HepG2 (cell line): Measurements from ENCODE around the gene PTTG1. TPM values are rescaled to one million over a fixed set of nuclear protein-coding genes. Genes with fewer than 3 reads are reported as not detected.

Experiments used
- ATF7-NPFF ChIP-seq: sonication (generic); formaldehyde crosslinking; IDR thresholded peaks from 2 replicates; pipeline ENCODE4 v1.8.1; 2023; ENCODE audit warnings: mild to moderate bottlenecking, low read depth, missing genetic modification reagents, moderate library complexity
- BORCS8-MEF2B ChIP-seq: sonication (generic); formaldehyde crosslinking; IDR thresholded peaks from 2 replicates; pipeline ENCODE4 v1.8.0; 2022; ENCODE audit warnings: mild to moderate bottlenecking, missing genetic modification reagents
- EP300 ChIP-seq, 3 experiments: sonication (generic) in 1 of 3; formaldehyde crosslinking in 1 of 3; IDR thresholded peaks; 2 replicates each; pipeline versions ENCODE4 v1.5.1 to v1.6.1; 2011 to 2020; ENCODE audit warnings: low read depth in 2 of 3, low read length in 2 of 3, borderline replicate concordance in 1 of 3, improper control_type of control experiment in 1 of 3, mild to moderate bottlenecking in 1 of 3, missing genetic modification reagents in 1 of 3, moderate library complexity in 1 of 3
- FOXK2 ChIP-seq: fragments of 450-650 bp; IDR thresholded peaks from 2 replicates; pipeline ENCODE4 v1.6.1; 2016
- HNF4A ChIP-seq: sonication (generic); formaldehyde crosslinking; IDR thresholded peaks from 2 replicates; pipeline ENCODE4 v1.4.0; 2020; ENCODE audit warnings: missing genetic modification reagents
- IKZF5 ChIP-seq: IDR thresholded peaks from 2 replicates; pipeline ENCODE4 v1.6.1; 2018; ENCODE audit warnings: missing genetic modification reagents, mild to moderate bottlenecking, missing compliant biosample characterization
- KDM4B ChIP-seq: sonication (generic); formaldehyde crosslinking; IDR thresholded peaks from 2 replicates; pipeline ENCODE4 v1.4.0; 2020; ENCODE audit warnings: missing genetic modification reagents
- LCORL ChIP-seq, 2 experiments: fragments of 450-650 bp in 1 of 2; sonication (generic) in 1 of 2; formaldehyde crosslinking in 1 of 2; IDR thresholded peaks; 2 replicates each; pipeline versions ENCODE4 v1.5.0 to v1.6.1; 2017 to 2020; ENCODE audit warnings: antibody characterized with exemption in 1 of 2, missing genetic modification reagents in 1 of 2
- MAZ ChIP-seq, 2 experiments: sonication (generic) in 1 of 2; formaldehyde crosslinking in 1 of 2; IDR thresholded peaks; 2 replicates each; pipeline versions ENCODE4 v1.5.0 to v1.6.1; 2012 to 2020; ENCODE audit warnings: low read depth in 2 of 2, mild to moderate bottlenecking in 2 of 2, borderline replicate concordance in 1 of 2, improper control_type of control experiment in 1 of 2, low read length in 1 of 2, missing genetic modification reagents in 1 of 2, moderate library complexity in 1 of 2
- PAWR ChIP-seq: sonication (generic); formaldehyde crosslinking; IDR thresholded peaks from 2 replicates; pipeline ENCODE4 v1.4.0; 2020; ENCODE audit warnings: missing genetic modification reagents, mild to moderate bottlenecking, borderline replicate concordance
- POGK ChIP-seq: sonication (generic); formaldehyde crosslinking; conservative IDR thresholded peaks from 2 replicates; pipeline ENCODE4 v1.8.0; 2022; ENCODE audit warnings: mild to moderate bottlenecking, moderate library complexity, missing genetic modification reagents
- SMAD3 ChIP-seq: sonication (generic); formaldehyde crosslinking; IDR thresholded peaks from 2 replicates; pipeline ENCODE4 v1.4.0; 2020; ENCODE audit warnings: missing genetic modification reagents
- SOX6 ChIP-seq, 2 experiments: fragments of 450-650 bp in 1 of 2; sonication (generic) in 1 of 2; formaldehyde crosslinking in 1 of 2; IDR thresholded peaks; 2 replicates each; pipeline versions ENCODE4 v1.4.0 to v1.6.1; 2017 to 2020; ENCODE audit warnings: antibody characterized with exemption in 1 of 2, mild to moderate bottlenecking in 1 of 2, missing genetic modification reagents in 1 of 2
- SRSF9 ChIP-seq: fragments of 200-400 bp; formaldehyde crosslinking; IDR thresholded peaks from 2 replicates; pipeline ENCODE4 v1.6.1; 2018; ENCODE audit warnings: borderline replicate concordance, mild to moderate bottlenecking, low read depth, low read length; ENCODE audit not compliant: insufficient read depth, poor library complexity, severe bottlenecking
- STAG1 ChIP-seq: sonication (generic); formaldehyde crosslinking; IDR thresholded peaks from 2 replicates; pipeline ENCODE4 v1.4.0; 2020; ENCODE audit warnings: missing genetic modification reagents
- TBX2 ChIP-seq: sonication (generic); formaldehyde crosslinking; IDR thresholded peaks from 2 replicates; pipeline ENCODE4 v1.5.0; 2020; ENCODE audit warnings: missing genetic modification reagents, mild to moderate bottlenecking, borderline replicate concordance
- YEATS2 ChIP-seq: sonication (generic); formaldehyde crosslinking; IDR thresholded peaks from 2 replicates; pipeline ENCODE4 v1.4.0; 2020; ENCODE audit warnings: missing genetic modification reagents, borderline replicate concordance
- ZMYM4 ChIP-seq: sonication (generic); formaldehyde crosslinking; IDR thresholded peaks from 2 replicates; pipeline ENCODE4 v1.8.1; 2023; ENCODE audit warnings: mild to moderate bottlenecking, missing genetic modification reagents
- ZNF430 ChIP-seq: sonication (generic); formaldehyde crosslinking; IDR thresholded peaks from 2 replicates; pipeline ENCODE4 v1.9.0; 2021; ENCODE audit warnings: mild to moderate bottlenecking, missing genetic modification reagents
- ZNF687 ChIP-seq: sonication (generic); formaldehyde crosslinking; IDR thresholded peaks from 2 replicates; pipeline ENCODE4 v1.5.1; 2020; ENCODE audit warnings: mild to moderate bottlenecking, missing genetic modification reagents, moderate library complexity
- ZSCAN25 ChIP-seq: sonication (generic); formaldehyde crosslinking; IDR thresholded peaks from 2 replicates; pipeline ENCODE4 v1.8.0; 2022; ENCODE audit warnings: mild to moderate bottlenecking, missing genetic modification reagents
- polyA plus RNA-seq, 8 experiments: library from polyadenylated mRNA; depleted of rRNA in 3 of 8; stranded (reverse) in 7 of 8; unstranded in 1 of 8; fragments of >200 nt; fragmentation: Illumina TruSeq in 4 of 8; extraction: Trizol in 4 of 8; gene quantifications; 2 replicates each; pipeline versions ENCODE4 v1.2.1 to v1.2.3, GENCODE V29; 2011 to 2016; ENCODE audit warnings: low read depth in 4 of 8, missing spikeins in 1 of 8, mixed read lengths in 1 of 8; ENCODE audit not compliant: insufficient read depth in 1 of 8
- total RNA-seq, 5 experiments: library from RNA; depleted of rRNA; stranded (reverse); fragments of >200 nt; fragmentation: Illumina TruSeq; extraction: Trizol; gene quantifications; 2 replicates each; pipeline ENCODE4 v1.2.3, GENCODE V29; 2016; ENCODE audit warnings: low read depth in 1 of 5

PTTG1 gene
- total and polyA plus RNA-seq, 2 of the 13 experiments (the other 11 are each of a cell fraction or from before 2014, with no cell fraction given), result 102 to 161 TPM

- TF ChIP-seq HNF4A (CRISPR knock-in tag) (peak; percentile 33; the same call in 1 of the 2 replicates), FOXK2 (no peak), STAG1 (CRISPR knock-in tag) (peak; percentile 82), ZMYM4 (peak; percentile 32; the same call in 1 of the 2 replicates), KDM4B (0 out of 2 replicates have a peak, but pooled peaks have one; percentile 33), ATF7-NPFF (0 out of 2 replicates have a peak, but pooled peaks have one; percentile 51), SRSF9 (no peak), PAWR (CRISPR knock-in tag) (no peak), YEATS2 (CRISPR knock-in tag) (no peak), BORCS8-MEF2B (CRISPR knock-in tag) (0 out of 2 replicates have a peak, but pooled peaks have one; percentile 18), SOX6 (IDR thresholded peaks at IDR 0.05) (no peak), SOX6 (CRISPR knock-in tag; IDR thresholded peaks at IDR 0.05) (peak; percentile 44), ZNF687 (peak; percentile 45), ZSCAN25 (CRISPR knock-in tag) (peak; percentile 54; the same call in 1 of the 2 replicates), MAZ (IDR thresholded peaks at IDR 0.05; ENCODE audit: borderline replicate concordance, low read depth, low read length) (no peak), MAZ (CRISPR knock-in tag; IDR thresholded peaks at IDR 0.05; ENCODE audit: low read depth) (no peak), TBX2 (0 out of 2 replicates have a peak, but pooled peaks have one; percentile 21), POGK (CRISPR knock-in tag) (0 out of 2 replicates have a peak, but pooled peaks have one; percentile 51), IKZF5 (CRISPR knock-in tag) (0 out of 2 replicates have a peak, but pooled peaks have one; percentile 30), ZNF430 (0 out of 2 replicates have a peak, but pooled peaks have one; percentile 26), LCORL (IDR thresholded peaks at IDR 0.05) (no peak), LCORL (CRISPR knock-in tag; IDR thresholded peaks at IDR 0.05) (peak; percentile 48; the same call in 1 of the 2 replicates), EP300 (IDR thresholded peaks at IDR 0.05; ENCODE audit: low read depth in 2 of 2, low read length in 2 of 2) (no peak), EP300 (CRISPR knock-in tag; IDR thresholded peaks at IDR 0.05; ENCODE audit: borderline replicate concordance) (no peak), SMAD3 (CRISPR knock-in tag) (peak; percentile 49; the same call in 1 of the 2 replicates)
These were observed 17.5 kb downstream of the PTTG1 start (continued) for GRCh38 chr5:160439205-160439600.
